Hippocampal formation (tissue), 2 donors: ENCODE results near the gene WWOX.
A peak's percentile ranks its signal among the peaks of the same experiment; 100 is the strongest.

Source experiments
- DNase-seq, 2 donors: peaks; one replicate each; lab custom pipeline; 2025; lab: John Stamatoyannopoulos, UW

WWOX gene

GRCh38 chr16:78227855-78228254, 128.4 kb downstream of the WWOX start:
- DNase-seq = no peak

DNA sequence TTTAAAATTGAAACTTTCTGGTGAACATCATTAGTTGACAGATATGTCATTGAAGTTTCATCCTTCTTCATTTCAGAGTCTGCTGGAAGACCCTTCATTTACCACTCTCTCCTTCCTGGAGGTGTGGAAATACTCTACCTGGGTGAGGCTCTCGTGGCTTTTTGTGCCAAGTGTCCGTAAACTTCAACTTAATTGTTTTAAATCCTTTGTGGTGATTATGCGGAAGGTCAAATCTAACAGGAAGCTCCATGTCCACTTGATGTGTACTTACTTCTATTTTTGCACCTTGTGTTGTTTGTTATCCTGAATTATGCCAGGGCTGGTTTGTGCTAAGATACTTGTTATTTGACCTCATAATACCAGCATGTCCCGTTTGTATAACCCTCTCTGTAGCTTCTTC, 129.2 kb downstream of the WWOX start:
- DNase-seq = no peak

DNA sequence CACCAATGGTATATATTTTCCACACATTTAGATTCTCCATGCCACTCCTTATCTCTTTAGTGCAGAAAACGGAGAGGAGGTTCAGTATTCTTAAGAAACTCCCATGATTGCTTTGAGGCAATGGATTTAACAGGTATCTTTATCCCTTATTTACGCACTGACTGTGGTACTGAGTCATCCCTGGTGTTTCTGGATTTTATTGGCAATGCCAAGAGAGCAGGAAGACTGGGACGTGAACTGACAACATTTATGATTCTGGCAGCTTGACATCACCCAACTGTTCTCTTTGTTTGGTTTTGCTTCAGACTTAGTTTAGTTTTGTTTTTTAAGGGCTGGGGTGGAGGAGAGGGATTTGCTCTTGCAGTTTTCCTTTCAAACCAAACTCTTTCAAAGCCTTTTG, 131.4 kb downstream of the WWOX start:
- no peak for DNase-seq

- DNase-seq = peak; percentile 61 to 64
Observed at GRCh38 chr16:78235168-78235800, 135.8 kb downstream of the WWOX start.

DNA sequence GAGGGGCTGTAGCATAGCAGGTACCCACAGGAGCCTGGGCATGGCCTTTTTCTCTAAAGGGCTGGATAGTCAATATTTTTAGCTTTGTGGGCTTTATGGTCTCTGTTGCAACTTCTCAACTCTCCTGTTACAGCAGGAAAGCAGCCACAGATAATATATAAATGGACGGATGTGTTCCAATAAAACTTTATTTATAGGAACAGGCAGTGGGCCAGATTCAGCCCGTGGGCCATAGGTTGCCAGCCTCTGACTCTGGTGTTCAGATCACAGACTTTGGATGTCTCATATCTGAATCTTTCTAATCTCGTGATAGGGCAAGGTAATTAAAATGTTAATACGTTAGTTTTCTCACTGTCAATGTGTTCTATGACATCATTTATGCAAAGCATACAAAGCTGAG, 136.4 kb downstream of the WWOX start:
- DNase-seq = no peak

DNA sequence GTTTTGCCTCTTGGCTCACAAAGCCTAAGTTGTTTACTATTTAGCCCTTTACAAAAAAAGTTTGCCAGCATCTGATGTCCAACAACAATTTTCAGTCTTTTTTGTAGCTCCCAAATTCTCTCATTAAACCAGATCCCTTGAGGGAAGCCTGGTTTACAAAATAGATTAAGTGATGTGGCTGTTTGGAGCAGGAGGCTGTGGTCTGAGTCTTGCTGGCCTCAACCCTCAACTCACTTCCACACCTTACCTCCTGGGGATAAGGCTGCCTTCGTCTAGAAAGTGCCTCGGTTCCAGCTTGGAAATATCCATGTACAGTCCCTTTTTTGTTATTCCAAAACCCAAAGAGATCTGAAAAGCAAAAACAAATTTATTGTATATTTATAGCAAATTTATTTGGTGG, 138.4 kb downstream of the WWOX start:
- no peak for DNase-seq

GRCh38 chr16:78240459-78241222, 141.2 kb downstream of the WWOX start:
- no peak for DNase-seq

- DNase-seq = no peak
Observed at GRCh38 chr16:78242239-78242630, 142.8 kb downstream of the WWOX start.

- no peak for DNase-seq
Observed at GRCh38 chr16:78244131-78244895, 144.9 kb downstream of the WWOX start.

GRCh38 chr16:78246559-78246958, 147.1 kb downstream of the WWOX start:
- no peak for DNase-seq

- DNase-seq = no peak
Observed at GRCh38 chr16:78249056-78249455, 149.6 kb downstream of the WWOX start.

- no peak for DNase-seq
Observed at GRCh38 chr16:78249832-78250231, 150.4 kb downstream of the WWOX start.

GRCh38 chr16:78251115-78251514, 151.7 kb downstream of the WWOX start:
- DNase-seq = no peak

- DNase-seq = no peak
Observed at GRCh38 chr16:78252757-78253156, 153.3 kb downstream of the WWOX start.

DNA sequence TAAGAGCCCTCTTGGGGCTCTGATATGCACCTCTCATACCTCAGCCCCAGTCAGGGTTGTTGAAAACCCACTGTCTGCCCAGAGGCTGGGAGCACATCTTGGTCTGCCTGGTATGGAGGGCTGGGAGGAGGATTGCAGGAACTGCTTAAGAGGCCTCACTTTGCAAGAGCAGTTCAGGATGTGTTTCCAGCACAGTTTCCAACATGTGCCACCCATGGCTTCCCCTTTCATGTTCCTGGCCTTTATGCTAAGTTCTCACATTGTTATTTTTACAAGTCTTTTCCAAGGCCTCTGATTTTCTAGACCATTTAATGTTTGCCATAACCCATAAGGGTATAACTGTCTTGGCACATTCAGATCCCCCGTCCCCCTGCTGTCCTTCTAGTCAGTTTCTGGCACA, 155.4 kb downstream of the WWOX start:
- no peak for DNase-seq

- DNase-seq = no peak
Observed at GRCh38 chr16:78256686-78257375, 157.4 kb downstream of the WWOX start.

DNA sequence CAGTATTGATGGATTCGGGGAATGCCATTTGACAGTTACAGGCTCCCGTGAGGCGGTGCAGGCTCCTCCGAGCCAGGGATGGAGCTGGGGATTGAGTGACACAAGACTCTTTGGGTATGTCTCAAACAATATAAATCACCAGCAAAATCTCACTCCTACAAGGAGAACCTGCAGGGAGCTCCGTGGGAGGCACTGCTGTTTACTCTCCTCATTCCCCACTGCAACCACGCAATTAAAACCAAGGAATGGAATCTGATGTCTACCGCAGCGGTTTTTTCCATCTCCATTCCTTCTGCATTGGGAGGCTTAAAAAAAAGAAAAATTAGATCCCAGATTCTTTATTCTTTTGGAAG, 157.9 kb downstream of the WWOX start:
- DNase-seq = no peak

DNA sequence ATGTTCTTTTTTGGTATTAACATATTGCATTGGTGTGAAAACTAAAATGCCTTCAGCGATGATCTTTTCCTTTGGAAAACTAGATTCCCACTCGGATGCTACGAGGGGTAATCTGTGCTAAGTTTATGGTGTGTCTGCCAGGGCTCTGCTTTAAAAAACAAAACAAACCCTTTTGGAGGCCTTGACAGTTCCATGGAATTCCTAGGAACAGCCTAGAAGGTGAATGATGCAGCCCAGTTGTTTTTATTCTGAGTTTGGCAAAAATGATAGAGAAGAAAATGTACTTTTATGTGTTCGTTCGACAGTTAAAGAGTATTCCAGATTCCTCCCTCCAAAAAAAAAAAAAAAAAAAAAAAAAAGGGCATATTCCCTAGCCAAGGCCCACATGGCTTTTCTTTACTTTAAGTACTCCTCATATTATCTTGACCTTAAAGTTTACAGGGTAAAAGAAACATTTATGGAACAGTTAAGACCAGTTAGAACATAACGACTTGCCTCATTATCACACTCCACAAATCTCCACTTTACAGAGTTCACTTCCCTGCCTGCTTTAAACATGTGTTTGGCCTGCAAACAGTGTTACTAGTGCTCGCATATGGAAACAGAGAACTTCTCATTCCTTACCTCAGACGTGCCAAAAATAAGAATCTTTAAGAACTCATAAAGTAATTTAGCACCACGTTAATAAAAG, 159.1 kb downstream of the WWOX start:
- no peak for DNase-seq

- no peak for DNase-seq
Observed at GRCh38 chr16:78259873-78260272, 160.4 kb downstream of the WWOX start.

GRCh38 chr16:78264642-78265041, 165.2 kb downstream of the WWOX start:
- DNase-seq = no peak

- no peak for DNase-seq
Observed at GRCh38 chr16:78269256-78269655, 169.8 kb downstream of the WWOX start.

DNA sequence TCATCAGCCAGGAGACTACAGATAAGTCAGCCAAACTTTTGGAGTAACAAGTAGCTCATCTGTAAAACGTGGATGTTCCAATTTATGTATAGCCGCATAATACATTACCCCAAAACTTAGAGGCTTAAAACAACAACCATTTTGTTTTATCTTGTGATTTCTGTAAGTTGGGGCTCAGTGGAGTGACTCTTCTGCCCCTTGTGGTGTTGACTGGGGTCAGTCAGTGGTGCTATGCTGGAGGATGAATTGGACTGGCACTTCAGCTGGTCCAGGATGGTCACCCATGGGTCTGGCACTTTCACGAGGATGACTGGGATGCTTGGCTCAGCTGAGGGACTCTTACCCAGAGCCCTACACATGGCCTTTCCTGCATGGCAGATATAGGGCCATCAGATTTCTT, 172.5 kb downstream of the WWOX start:
- no peak for DNase-seq
